Esophagus squamous epithelium (tissue), 4 donors: ENCODE results near the gene ADAM12.

Experiments
- POLR2A ChIP-seq, 4 donors: fragments of 450-650 bp; IDR thresholded peaks; one replicate each; pipeline ENCODE4 v1.6.1; 2017; ENCODE audit warnings: antibody characterized with exemption in 4 of 4, mild to moderate bottlenecking in 4 of 4, moderate library complexity in 3 of 4
- TF ChIP-seq, protein P1 (sequence below), 6 experiments: fragments of 450-650 bp in 4 of 6; fragments of 200-600 bp in 2 of 6; sonication (generic) in 2 of 6; IDR thresholded peaks; one replicate each; pipeline ENCODE4 v1.5.1; 2016 to 2019; ENCODE audit warnings: antibody characterized with exemption in 6 of 6, mild to moderate bottlenecking in 4 of 6, moderate library complexity in 4 of 6

DNA sequence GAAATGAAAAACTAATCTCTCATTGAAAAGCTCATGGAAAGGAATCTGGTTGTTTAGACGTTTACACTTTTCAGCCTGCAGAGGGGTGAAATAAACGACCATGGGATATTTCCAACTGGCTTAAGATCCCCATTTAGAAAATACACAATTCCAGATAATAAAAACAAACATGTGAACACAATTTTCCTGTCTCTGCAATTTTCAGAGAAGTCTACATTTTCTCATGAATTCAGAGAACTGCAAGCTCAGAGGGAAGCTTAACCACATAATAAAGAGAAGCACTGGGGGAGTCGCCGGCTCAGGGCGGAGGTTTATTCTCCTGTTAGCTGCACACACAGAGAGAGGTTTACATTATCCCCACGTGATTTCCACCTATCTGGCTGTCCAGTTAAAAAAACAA lies 276.8 kb downstream of the ADAM12 start:
- TF ChIP-seq, protein P1, sequence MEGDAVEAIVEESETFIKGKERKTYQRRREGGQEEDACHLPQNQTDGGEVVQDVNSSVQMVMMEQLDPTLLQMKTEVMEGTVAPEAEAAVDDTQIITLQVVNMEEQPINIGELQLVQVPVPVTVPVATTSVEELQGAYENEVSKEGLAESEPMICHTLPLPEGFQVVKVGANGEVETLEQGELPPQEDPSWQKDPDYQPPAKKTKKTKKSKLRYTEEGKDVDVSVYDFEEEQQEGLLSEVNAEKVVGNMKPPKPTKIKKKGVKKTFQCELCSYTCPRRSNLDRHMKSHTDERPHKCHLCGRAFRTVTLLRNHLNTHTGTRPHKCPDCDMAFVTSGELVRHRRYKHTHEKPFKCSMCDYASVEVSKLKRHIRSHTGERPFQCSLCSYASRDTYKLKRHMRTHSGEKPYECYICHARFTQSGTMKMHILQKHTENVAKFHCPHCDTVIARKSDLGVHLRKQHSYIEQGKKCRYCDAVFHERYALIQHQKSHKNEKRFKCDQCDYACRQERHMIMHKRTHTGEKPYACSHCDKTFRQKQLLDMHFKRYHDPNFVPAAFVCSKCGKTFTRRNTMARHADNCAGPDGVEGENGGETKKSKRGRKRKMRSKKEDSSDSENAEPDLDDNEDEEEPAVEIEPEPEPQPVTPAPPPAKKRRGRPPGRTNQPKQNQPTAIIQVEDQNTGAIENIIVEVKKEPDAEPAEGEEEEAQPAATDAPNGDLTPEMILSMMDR (IDR thresholded peaks at IDR 0.05), result no peak
- no peak for TF ChIP-seq POLR2A (IDR thresholded peaks at IDR 0.05)
